ENCODE data around the gene MED12L.

GRCh38 chr3:151226825-151227224 is 141.4 kb downstream of the MED12L start:
- no peak for TF ChIP-seq EZH2phosphoT487 (IDR thresholded peaks at IDR 0.05; ENCODE audit: low read depth, severe bottlenecking, unreplicated experiment)
- TF ChIP-seq CTCF (IDR thresholded peaks at IDR 0.05; ENCODE audit: poor library complexity): no peak
- no peak for TF ChIP-seq EZH2 (IDR thresholded peaks at IDR 0.05; ENCODE audit: borderline replicate concordance)
